Mesenteric fat pad (tissue), 1 donor: ENCODE data around the gene TIMP2. TPM values are rescaled to one million over a fixed set of nuclear protein-coding genes. Genes with fewer than 3 reads are reported as not detected.
"Not testable (repeated sequence)": the region's sequence is repeated elsewhere in the genome, so short reads cannot be mapped to it uniquely, and the experiment has no call there.

Experiments
- DNase-seq: peaks from one replicate; pipeline ENCODE4 v3.0.0-alpha.2; 2020; ENCODE audit warnings: low spot score
- long read RNA-seq: library from polyadenylated mRNA; unstranded; transcript quantifications from one replicate; pipeline ENCODE4 v2.0.0, GENCODE V29; 2020
- total RNA-seq: library from RNA; stranded (reverse); fragmentation: NEBNext Ultra II Directional; extraction: Animal tissue kit (Norgen Biotek cat#: 25700); gene quantifications from one replicate; pipeline ENCODE4 v1.2.1, GENCODE V29; 2021
- donor health status: DM: yes; HTN: yes; CAD: no.

Gene TIMP2, protein sequence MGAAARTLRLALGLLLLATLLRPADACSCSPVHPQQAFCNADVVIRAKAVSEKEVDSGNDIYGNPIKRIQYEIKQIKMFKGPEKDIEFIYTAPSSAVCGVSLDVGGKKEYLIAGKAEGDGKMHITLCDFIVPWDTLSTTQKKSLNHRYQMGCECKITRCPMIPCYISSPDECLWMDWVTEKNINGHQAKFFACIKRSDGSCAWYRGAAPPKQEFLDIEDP
- total RNA-seq: 351 TPM
- long read RNA-seq, partial matches to known transcripts: 0 of 53 reads
- long read RNA-seq, other reads (novel, unspliced or antisense): 53 of 53 reads

DNA sequence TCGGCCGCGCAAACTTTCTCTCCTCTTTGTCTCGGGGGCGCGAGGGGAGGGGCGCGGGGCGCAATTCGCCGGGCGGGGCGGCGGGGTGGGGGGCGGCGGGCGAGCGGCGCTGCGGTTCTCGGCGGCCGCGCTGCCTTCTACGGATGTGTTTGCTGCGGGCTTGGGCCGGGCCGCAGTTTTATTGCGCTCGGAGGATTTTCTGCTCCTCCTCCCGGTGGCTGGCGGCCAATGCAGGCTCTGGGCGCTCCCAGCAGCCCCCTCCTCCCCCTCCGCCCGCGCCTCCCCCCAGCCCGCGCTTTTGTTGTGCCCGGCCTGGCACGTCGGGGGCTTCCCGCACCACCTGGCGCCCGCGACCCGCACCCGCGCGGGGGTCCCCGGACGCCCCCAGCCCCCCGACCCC is at the start of gene TIMP2:
TIMP2 (minus strand) TSS at position 154 of the 400 bp plus-strand sequence. CDS start 299 bp downstream, outside the sequence.
- peak; percentile 95 for DNase-seq

- DNase-seq: no peak
These were observed 48.8 kb upstream of the TIMP2 start for GRCh38 chr17:78973792-78974520.

- no peak for DNase-seq
These were observed 48.0 kb upstream of the TIMP2 start for GRCh38 chr17:78973196-78973595.

DNA sequence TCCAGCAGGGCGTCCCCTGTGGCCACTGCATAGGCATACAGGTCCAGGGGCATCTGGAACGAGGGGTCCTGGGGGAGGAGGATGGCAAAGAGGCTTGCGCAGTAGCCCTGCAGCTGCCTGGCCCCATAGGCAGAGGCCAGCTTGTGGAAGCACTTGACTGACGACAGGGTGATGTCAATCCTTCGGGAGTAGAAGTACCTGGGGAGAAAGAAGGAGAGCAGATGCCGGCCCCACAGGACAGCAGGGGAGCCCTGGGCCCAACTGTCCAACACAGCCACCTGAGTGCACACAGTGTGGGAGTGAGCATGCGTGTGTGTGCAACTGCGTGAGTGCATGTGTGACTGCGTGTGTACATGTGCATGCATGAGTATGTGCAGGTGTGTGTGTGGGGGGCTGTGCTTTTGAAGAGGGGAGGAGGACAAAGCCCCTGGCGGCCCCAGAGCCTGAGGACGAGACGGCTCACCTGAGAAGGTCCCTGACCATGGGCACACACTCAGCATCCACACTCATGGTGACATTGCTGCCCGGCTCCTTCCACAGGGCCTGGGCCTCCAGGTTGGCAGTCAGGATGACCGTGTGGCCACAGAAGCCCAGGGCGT is 47.4 kb upstream of the TIMP2 start:
- no peak for DNase-seq

DNA sequence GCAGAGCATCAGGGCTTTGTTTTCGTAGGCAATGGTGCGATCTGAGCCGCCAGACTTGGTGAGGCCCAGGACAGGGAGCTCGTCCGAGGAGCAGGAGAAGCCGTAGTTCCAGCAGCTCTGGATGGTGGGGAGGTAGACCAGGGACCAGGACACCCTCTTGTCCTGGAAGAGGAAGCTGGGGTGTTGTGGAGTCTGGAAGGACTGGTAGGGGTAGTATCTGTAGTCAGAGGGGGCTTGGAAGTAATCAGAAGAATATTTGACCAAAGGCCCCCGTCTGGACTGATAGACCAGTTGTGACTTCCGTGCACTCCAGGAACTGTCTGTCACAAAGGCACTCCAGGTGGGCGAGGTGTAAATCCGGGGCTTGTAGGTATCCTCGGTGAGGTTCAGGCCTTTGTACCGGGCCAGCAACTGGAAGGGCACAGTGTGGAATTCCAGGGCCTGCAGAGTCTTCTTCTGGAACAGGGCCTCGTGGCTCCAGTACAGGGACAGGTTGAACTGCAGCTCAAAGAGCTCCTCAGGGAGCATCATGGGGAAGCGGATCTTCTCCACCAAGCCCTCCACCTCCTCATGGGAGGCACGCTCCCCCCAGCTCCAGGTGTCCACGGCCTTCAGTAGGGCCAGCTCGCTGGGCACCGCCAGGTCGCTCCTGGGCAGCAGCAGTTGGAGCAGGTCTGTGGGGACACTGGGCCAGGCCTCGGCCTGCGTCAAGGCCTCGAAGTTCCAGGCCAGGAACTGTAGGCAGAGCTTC is 46.7 kb upstream of the TIMP2 start:
- no peak for DNase-seq

DNA sequence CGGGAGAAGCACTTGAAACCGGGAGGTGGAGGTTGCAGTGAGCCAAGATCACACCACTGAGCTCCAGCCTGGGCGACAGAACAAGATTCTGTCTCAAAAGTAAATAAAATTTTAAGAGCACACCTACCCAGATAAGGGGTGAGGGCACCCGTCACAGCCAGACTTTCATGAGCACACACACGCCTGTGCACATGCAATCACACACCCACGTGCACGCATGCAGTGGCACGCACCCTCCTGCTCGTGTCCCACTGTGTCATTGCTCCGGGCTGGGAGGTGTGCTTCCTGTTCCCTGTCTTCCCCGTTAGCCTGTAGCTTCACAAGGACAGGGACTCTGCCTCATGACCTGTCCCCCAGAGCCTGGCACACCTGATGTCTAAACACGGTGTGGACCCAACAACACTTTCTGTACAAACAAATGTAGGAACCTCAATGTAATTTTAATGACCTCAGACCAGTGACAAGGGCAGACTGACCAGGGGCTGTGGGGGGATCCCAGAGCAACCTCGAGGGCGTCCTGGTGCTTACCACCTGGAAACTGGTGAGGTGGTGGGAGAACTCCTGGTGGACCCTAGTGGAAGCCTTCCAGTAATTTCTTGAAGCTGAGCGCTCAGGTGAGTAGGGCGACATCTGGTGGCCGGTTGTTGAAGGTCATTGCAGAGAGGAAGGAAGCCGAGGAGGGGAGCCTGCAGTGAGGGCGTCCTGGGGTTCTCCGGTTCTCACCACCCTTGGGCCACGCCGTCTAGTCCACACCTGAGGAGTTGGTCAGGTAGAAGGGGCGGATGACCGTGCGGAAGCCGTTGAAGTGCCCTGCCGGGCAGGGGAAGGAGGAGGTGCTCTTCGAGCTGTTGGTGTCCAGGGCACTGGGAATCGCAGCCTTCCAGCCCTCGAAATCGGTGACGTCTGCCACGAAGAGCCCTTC is 45.9 kb upstream of the TIMP2 start:
- no peak for DNase-seq

- no peak for DNase-seq
These were observed 44.7 kb upstream of the TIMP2 start for GRCh38 chr17:78969865-78970264.

DNA sequence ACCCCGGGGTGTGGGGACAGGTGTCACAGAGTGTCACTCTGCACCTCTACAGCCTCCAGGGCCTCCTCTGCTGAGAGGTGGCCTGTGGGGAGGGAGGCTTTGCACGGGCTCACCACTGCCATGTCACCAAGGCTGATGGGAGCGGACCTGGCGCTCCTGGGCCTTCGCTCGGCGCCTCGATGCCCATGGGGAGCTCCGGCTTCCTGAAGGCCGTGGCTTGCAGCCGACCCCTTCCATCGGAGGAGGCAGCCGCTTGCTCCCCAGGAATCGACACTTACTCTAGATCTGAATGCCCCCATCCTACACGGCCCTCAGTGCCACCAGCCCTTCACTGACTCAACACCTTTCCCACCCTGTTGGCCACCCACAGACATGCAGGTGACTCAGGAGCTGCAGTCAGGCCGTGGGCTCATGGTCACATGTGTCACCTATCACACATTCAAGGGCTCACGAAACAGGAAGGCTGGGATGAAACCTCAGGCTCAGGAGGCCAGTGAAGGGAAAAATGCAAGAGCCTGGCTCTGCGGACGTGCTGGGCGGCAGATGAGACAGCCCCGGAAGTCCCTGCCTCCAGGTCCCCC is 42.7 kb upstream of the TIMP2 start:
- DNase-seq: no peak

DNA sequence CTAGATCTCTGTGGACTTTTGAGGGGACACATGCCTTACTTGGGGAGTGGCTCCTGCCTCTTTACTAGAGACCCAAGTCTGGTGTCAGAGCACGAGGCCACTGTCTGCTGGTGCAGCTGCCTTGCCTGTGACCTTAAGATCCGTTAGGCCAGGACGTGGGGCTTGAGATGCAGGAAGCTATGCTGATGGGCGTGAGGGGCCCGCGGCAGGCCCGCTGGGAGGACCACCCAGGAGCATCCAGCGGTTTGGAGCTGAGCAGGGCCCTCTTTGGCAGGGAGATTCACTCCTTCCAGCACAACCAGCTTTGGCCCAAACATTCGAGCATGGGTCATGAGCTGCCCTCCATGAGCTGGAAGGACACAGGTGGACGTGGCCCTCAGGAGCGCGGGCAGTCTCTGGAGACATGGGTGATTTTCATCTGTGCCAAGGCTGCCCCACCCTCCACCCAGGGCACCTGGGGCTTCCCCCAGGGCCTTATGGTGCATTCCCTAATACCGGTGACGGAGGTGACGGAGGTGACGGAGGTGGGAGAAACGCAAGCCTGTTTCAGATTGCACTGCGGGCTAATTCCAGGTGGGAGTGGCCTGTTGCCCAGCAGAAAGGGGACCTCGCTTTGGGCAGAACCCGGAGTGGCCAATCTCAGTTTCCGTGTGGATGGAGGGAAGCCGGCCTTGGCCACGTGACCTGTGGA is 41.9 kb upstream of the TIMP2 start:
- no peak for DNase-seq

DNA sequence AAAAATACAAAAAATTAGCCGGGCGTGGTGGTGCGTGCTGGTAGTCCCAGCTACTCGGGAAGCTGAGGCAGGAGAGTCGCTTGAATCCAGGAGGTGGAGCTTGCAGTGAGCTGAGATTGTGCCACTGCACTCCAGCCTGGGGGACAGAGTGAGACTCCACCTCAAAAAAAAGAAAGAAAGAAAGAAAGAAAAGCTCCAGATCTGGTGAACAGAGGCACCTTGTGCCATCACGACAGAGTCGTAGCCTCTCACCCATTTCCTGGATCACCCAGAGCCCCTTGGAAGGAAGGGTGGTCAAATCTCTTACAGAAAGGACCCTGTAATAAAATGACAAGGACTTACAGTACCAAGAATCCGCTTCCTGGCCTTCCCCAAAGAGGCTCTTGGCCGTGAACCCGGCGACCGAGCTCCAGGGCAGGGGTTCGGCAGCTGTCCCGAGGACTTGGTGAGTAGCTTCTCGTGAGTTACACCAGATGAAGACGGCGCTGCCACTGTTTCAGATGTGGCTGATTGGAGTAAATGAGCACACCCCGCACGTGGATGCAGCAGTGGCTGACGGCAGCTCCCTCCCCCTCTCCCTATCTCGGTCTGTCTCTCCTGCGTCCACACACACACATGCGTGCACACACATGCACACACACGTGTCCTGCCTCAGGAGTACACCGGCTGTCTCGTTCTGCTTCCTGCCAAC is 41.1 kb upstream of the TIMP2 start:
- DNase-seq: no peak

GRCh38 chr17:78965491-78965924 is 40.3 kb upstream of the TIMP2 start:
- no peak for DNase-seq

DNA sequence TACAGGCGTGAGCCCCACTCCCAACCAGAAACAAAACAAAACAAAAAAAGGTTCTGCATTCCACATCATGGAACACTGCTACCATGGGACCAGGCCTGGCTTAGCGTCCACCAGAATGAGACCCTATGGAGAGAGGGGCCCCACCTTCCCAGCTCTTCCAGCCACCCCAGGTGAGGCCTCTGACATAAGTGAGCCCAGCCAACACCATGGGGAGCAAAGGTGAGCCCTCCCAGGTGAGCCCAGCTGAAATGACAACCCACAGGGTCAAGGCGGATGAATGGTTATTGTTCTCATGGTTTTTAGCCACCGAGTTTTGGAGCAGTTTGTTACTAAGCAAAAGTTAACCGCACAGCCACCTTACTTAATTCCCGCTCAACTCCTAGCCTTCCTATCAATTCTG is 38.2 kb upstream of the TIMP2 start:
- DNase-seq: no peak

DNA sequence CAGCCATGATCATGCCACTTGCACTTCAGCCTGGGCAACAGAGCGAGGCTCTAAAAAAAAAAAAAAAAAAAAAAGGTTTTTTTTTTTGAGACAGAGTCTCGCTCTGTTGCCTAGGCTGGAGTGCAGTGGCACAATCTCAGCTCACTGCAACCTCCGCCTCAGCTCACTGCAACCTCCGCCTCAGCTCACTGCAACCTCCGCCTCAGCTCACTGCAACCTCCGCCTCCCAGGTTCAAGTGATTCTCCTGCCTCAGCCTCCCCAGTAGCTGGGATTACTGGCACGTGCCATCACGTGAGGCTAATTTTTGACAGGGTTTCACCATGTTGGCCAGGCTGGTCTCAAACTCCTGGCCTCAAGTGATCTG is 37.8 kb upstream of the TIMP2 start:
- not testable (repeated sequence) for DNase-seq

DNA sequence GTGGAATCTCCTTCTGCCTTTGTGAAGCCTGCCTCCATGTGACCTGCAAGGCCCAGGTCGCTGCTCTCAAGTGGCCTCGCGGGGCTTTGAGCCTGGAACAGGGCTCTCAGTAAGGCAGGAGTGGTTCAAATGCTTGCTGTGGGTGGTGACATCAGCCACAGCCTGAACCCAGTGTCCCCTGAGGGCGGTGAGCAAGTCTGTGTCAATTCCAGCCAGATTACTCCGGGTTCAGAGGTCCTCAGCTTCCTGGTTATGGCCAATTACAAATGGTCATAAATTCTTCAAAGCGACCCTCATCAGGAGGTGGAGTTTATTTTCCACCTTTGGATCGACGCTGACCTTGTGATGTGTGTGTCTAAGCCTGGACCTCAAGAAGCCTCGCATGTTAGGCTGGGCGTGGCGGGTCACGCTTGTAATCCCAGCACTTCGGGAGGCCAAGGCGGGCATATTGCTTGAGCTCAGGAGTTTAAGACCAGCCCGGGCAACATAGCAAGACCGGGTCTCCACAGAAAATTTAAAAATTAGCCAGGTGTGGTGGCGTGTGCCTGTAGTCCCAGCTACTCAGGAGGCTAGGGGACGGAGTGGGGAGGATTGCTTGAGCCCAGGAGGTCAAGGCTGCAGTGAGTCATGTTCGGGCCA is 37.3 kb upstream of the TIMP2 start:
- DNase-seq: no peak

DNA sequence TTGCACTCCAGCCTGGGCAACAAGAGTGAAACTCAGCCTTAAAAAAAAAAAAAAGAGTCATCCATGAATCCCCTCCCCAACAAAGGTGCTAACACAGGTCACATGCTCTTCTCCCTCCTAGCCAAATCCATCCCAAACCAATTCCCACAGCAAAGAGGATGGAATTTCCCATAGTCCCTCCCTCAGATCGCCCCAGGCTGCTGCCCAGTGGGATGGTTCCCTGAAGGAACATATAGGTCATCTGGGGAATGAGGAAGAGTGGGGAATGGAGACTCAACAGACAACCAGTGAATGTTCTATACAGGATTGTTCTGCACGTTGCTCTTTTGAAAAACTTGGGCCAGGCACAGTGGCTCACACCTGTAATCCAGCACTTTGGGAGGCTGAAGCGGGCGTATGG is 36.4 kb upstream of the TIMP2 start:
- DNase-seq: no peak

GRCh38 chr17:78960928-78961327 is 35.7 kb upstream of the TIMP2 start:
- DNase-seq: no peak

DNA sequence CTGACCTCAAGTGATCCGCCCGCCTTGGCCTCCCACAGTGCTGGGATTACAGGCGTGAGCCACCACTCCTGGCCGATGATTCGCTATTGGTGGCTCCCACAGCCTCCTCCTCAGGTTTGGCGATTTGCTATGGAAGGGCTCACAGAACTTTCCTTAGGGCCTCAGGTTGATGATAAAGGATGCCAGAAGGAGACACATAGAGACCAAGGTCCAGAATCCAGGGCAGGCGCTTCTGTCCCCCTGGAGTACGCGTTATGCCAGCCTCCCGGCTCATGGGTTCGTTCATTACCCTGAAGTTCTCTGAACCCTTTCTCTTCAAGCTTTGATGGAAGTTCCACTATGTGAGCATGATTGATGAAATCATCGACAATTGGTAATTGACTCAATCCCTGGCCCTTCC is 34.6 kb upstream of the TIMP2 start:
- DNase-seq: no peak

- no peak for DNase-seq
These were observed 33.5 kb upstream of the TIMP2 start for GRCh38 chr17:78958641-78959127.
